MM.1S (cell line): ENCODE results near the gene DELE1.
A peak's percentile ranks its signal among the peaks of the same experiment; 100 is the strongest.

Experiments
- DNase-seq: peaks from one replicate; pipeline ENCODE4 v3.0.0-alpha.2; 2015
- H2AFZ ChIP-seq: fragments of 300-600 bp; sonication (generic); 2 replicates; pipeline ENCODE4 v1.6.0; 2016; ENCODE audit warnings: antibody characterized with exemption, low read length
- H3F3A ChIP-seq: fragments of 300-600 bp; sonication (generic); 2 replicates; pipeline ENCODE4 v1.6.1; 2016; ENCODE audit warnings: mild to moderate bottlenecking, antibody characterized with exemption, low read length, moderate library complexity, mixed read lengths; ENCODE audit not compliant: insufficient read depth
- H3K27ac ChIP-seq: fragments of 300-600 bp; sonication (generic); 2 replicates; pipeline ENCODE4 v1.5.1; 2016; ENCODE audit warnings: mild to moderate bottlenecking, low read length
- H3K27me3 ChIP-seq: fragments of 300-600 bp; sonication (generic); replicated peaks from 2 replicates; pipeline ENCODE4 v1.6.0; 2016; ENCODE audit warnings: low read length; ENCODE audit not compliant: insufficient read depth
- H3K36me3 ChIP-seq: fragments of 300-600 bp; sonication (generic); replicated peaks from 2 replicates; pipeline ENCODE4 v1.6.1; 2016; ENCODE audit warnings: mild to moderate bottlenecking, low read length, mixed read lengths; ENCODE audit not compliant: insufficient read depth
- H3K4me1 ChIP-seq: fragments of 300-600 bp; sonication (generic); 2 replicates; pipeline ENCODE4 v1.6.1; 2016; ENCODE audit warnings: low read length, mixed read lengths
- H3K4me2 ChIP-seq: fragments of 300-600 bp; sonication (generic); 2 replicates; pipeline ENCODE4 v1.6.0; 2016; ENCODE audit warnings: low read depth, low read length
- H3K4me3 ChIP-seq: fragments of 300-600 bp; sonication (generic); 2 replicates; pipeline ENCODE4 v1.5.1; 2016; ENCODE audit warnings: low read length, mixed read lengths
- H3K79me2 ChIP-seq: fragments of 300-600 bp; sonication (generic); 2 replicates; pipeline ENCODE4 v1.6.1; 2016; ENCODE audit warnings: mixed run types, low read length, mixed read lengths
- H3K9ac ChIP-seq: fragments of 300-600 bp; sonication (generic); 2 replicates; pipeline ENCODE4 v1.6.1; 2016; ENCODE audit warnings: low read length, mixed read lengths
- H3K9me2 ChIP-seq: fragments of 300-600 bp; sonication (generic); replicated peaks from 2 replicates; pipeline ENCODE4 v1.6.1; 2016; ENCODE audit warnings: mild to moderate bottlenecking, low read length, mixed read lengths; ENCODE audit not compliant: insufficient read depth
- H3K9me3 ChIP-seq: fragments of 300-600 bp; sonication (generic); replicated peaks from 2 replicates; pipeline ENCODE4 v1.6.1; 2016; ENCODE audit warnings: mild to moderate bottlenecking, low read length, mixed read lengths; ENCODE audit not compliant: insufficient read depth
- H4K20me1 ChIP-seq: fragments of 300-600 bp; sonication (generic); 2 replicates; pipeline ENCODE4 v1.6.1; 2016; ENCODE audit warnings: mild to moderate bottlenecking, low read length, moderate library complexity, mixed read lengths; ENCODE audit not compliant: insufficient read depth
- EZH2 ChIP-seq: fragments of 300-600 bp; sonication (generic); optimal IDR thresholded peaks from 2 replicates; pipeline ENCODE3; 2017; ENCODE audit warnings: low read depth, mild to moderate bottlenecking, antibody characterized with exemption, low read length, mixed read lengths
- EZH2phosphoT487 ChIP-seq: fragments of 300-600 bp; sonication (generic); IDR thresholded peaks from 2 replicates; pipeline ENCODE4 v1.6.1; 2018; ENCODE audit warnings: antibody characterized with exemption, low read length
- TF ChIP-seq, protein P1 (sequence below): fragments of 300-600 bp; sonication (generic); IDR thresholded peaks from 2 replicates; pipeline ENCODE4 v1.5.1; 2016; ENCODE audit warnings: antibody characterized with exemption, low read length, mixed read lengths

Gene DELE1

DNA sequence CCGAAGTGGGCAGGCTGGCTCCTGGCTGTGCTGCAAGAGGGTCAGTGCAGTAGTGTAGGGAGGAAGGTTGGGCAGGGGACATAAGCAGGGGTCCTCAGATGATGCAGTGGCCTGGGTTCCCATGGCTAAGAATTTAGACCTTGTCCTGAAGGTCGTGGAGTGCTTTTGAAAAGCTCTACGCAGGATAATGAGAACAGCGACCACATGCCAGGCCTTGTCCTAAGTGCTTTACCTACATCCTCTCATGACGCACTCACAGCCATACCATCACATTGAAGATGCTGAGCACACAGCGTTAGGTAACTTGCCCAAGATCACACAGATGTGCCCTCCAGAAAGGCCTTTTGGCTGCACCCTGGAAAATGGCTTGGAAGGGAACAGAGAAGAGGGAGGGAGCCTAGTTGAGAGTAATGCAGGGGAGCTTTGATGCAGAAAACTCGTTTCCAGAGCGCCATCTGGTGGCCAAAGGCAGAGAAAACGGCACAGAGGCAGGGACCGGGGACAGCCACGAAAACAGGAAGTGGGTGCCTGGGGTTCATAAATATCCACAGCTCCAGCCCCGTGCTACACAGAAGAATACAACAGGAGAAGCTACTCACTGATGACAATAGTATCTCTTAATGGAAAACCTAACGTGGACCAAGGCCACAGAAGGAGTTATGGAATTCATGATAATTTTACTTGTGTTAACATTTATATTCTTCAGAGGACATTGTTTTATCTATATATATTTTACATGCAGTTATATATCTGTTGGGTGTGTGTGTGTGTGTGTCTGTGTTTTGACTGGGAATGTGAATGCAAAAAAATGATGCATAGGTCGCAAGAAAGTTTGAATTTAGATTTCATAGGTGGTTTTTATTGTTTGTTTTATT lies 37.0 kb downstream of the DELE1 start:
- H3K27ac ChIP-seq: no peak overlapping the region
- no peaks in the 10 kb centered on the region for H3K27me3 ChIP-seq
- H3K9me2 ChIP-seq: no peaks in the 10 kb centered on the region
- H3K4me2 ChIP-seq: peak overlapping the region; percentile 56
- DNase-seq: peak; percentile 89
- H3K4me3 ChIP-seq: no peak overlapping the region
- H3F3A ChIP-seq: no peaks in the 10 kb centered on the region
- H2AFZ ChIP-seq: peak overlapping the region; percentile 53
- no peaks in the 10 kb centered on the region for H4K20me1 ChIP-seq
- H3K9me3 ChIP-seq: no peaks in the 10 kb centered on the region
- H3K9ac ChIP-seq: peak overlapping the region; percentile 23; the same call in 1 of the 2 replicates
- H3K36me3 ChIP-seq: no peaks in the 10 kb centered on the region
- H3K79me2 ChIP-seq: no peaks in the 10 kb centered on the region
- peaks cover 35% of the 10 kb centered on the region for H3K4me1 ChIP-seq
- TF ChIP-seq, protein P1, sequence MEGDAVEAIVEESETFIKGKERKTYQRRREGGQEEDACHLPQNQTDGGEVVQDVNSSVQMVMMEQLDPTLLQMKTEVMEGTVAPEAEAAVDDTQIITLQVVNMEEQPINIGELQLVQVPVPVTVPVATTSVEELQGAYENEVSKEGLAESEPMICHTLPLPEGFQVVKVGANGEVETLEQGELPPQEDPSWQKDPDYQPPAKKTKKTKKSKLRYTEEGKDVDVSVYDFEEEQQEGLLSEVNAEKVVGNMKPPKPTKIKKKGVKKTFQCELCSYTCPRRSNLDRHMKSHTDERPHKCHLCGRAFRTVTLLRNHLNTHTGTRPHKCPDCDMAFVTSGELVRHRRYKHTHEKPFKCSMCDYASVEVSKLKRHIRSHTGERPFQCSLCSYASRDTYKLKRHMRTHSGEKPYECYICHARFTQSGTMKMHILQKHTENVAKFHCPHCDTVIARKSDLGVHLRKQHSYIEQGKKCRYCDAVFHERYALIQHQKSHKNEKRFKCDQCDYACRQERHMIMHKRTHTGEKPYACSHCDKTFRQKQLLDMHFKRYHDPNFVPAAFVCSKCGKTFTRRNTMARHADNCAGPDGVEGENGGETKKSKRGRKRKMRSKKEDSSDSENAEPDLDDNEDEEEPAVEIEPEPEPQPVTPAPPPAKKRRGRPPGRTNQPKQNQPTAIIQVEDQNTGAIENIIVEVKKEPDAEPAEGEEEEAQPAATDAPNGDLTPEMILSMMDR: peak; percentile 89
- TF ChIP-seq EZH2: no peak
- no peak for TF ChIP-seq EZH2phosphoT487

DNA sequence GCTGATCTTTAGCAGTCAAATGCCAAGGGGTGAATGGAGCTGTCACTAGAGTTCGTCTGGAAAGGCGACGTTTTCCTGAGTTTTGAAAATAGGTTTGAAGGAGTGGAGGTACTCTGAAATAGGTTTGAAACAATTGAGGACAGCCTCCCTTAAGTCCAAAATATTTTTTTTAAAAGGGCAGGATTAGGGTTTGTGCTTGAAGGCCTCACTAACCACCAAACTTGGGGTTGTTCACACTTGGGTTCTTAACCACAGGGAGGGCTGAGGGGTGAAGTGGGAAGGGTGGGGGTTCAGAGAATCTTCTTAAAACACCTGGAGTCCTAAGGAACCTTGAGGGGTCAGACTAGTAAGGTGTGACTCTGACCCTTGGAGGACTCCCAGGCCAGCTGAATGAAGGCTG lies 37.8 kb downstream of the DELE1 start:
- Histone ChIP-seq H3K9ac (0 out of 2 replicates have a peak overlapping the region, but pooled peaks have one; percentile 23), H3K4me1 (peaks cover 35% of the 10 kb centered on the region), H3K4me2 (peak overlapping the region; percentile 56; the same call in 1 of the 2 replicates), H3K4me3 (no peak overlapping the region), H3K27me3 (no peaks in the 10 kb centered on the region), H2AFZ (peak overlapping the region; percentile 53), H4K20me1 (no peaks in the 10 kb centered on the region), H3K79me2 (no peaks in the 10 kb centered on the region), H3K9me3 (no peaks in the 10 kb centered on the region), H3K9me2 (no peaks in the 10 kb centered on the region), H3K27ac (no peak overlapping the region), H3K36me3 (no peaks in the 10 kb centered on the region), H3F3A (no peaks in the 10 kb centered on the region)
- TF ChIP-seq EZH2phosphoT487 (no peak), EZH2 (no peak)
- TF ChIP-seq, protein P1: no peak
- DNase-seq: no peak

DNA sequence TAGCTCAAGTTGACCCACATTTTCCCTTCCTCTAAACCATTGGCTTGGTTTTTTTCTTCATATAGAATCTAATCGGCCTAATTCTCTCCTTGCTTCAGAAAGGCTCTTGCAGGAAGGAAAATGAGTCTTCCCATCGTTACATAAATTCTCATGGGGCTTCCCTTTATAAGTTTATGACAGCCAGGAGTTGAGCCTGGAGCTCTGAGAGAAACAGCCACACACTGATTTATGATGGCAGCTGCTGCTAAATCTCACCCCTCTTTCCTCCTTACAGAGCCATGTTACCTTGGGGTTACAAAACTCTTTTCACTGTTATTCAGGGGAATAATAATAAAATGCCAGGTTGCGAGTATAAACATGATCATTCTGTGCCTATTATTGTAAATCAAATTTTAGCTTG lies 40.0 kb downstream of the DELE1 start:
- no peaks in the 10 kb centered on the region for H3K79me2 ChIP-seq
- peaks cover 6% of the 10 kb centered on the region for H3F3A ChIP-seq
- peaks cover 22% of the 10 kb centered on the region for H3K4me1 ChIP-seq
- no peaks in the 10 kb centered on the region for H3K36me3 ChIP-seq
- H3K9me2 ChIP-seq: no peaks in the 10 kb centered on the region
- no peak overlapping the region for H3K27ac ChIP-seq
- H4K20me1 ChIP-seq: no peaks in the 10 kb centered on the region
- H3K4me3 ChIP-seq: no peak overlapping the region
- no peak overlapping the region for H2AFZ ChIP-seq
- TF ChIP-seq, protein P1: no peak
- TF ChIP-seq EZH2 (no peak), EZH2phosphoT487 (no peak)
- H3K4me2 ChIP-seq: no peak overlapping the region
- H3K27me3 ChIP-seq: no peaks in the 10 kb centered on the region
- no peaks in the 10 kb centered on the region for H3K9me3 ChIP-seq
- no peak overlapping the region for H3K9ac ChIP-seq
- no peak for DNase-seq
